Neuron (in vitro differentiated cells): ENCODE measurements around the gene TRIM10.
"Not testable (repeated sequence)": the region's sequence is repeated elsewhere in the genome, so short reads cannot be mapped to it uniquely, and the experiment has no call there.

Source experiments
- H2AFZ ChIP-seq: one replicate; pipeline ENCODE4 v1.6.1; 2013; ENCODE audit warnings: low read depth, mild to moderate bottlenecking, inconsistent platforms, low read length, moderate library complexity
- H3K27me3 ChIP-seq: one replicate; pipeline ENCODE4 v1.6.1; 2013; ENCODE audit warnings: low read length; ENCODE audit not compliant: insufficient read depth
- H3K36me3 ChIP-seq: one replicate; pipeline ENCODE4 v1.6.1; 2013; ENCODE audit warnings: low read length; ENCODE audit not compliant: insufficient read depth
- H3K4me1 ChIP-seq: one replicate; pipeline ENCODE4 v1.6.1; 2013; ENCODE audit warnings: low read length; ENCODE audit not compliant: insufficient read depth
- H3K4me3 ChIP-seq: 2 replicates; pipeline ENCODE4 v1.5.1; 2013; ENCODE audit warnings: mild to moderate bottlenecking, low read length, moderate library complexity
- H3K9me3 ChIP-seq: one replicate; pipeline ENCODE4 v1.6.1; 2013; ENCODE audit warnings: low read length

The TRIM10 gene

DNA sequence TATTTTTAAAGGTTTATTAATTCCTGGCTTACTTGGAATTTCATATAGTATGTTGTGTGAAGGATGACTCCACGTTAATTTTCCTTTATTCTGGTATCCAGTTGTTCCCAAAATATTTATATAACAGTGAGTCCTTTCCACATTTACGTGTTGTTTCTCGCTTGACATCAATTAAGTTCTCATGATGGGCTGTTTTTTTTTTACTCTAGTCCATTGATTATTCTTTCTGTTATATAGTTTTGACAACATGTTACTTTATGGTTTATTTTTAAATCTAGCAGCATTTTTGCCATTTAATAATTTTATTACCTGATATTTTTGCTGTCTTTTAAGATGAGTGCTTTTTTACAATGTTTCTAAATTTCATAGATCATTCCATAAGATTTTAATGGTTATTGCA is 18.3 kb downstream of the TRIM10 start:
- Histone ChIP-seq H3K4me1 (no peaks in the 10 kb centered on the region), H3K36me3 (no peaks in the 10 kb centered on the region), H2AFZ (no peak overlapping the region), H3K9me3 (no peaks in the 10 kb centered on the region), H3K27me3 (no peaks in the 10 kb centered on the region), H3K4me3 (no peak overlapping the region)

DNA sequence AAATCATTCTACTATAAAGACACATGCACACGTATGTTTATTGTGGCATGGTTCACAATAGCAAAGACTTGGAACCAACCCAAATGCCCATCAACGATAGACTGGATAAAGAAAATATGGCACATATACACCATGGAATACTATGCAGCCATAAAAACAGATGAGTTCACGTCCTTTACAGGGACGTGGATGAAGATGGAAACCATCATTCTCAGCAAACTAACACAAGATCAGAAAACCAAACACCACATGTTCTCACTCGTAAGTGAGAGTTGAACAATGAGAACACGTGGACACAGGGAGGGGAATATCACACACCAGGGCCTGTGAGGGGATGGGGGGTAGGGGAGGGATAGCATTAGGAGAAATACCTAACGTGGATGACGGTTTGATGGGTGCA is 20.8 kb downstream of the TRIM10 start:
- H2AFZ ChIP-seq, H3K27me3 ChIP-seq, H3K4me1 ChIP-seq, H3K36me3 ChIP-seq, H3K4me3 ChIP-seq, H3K9me3 ChIP-seq: not testable (repeated sequence)

DNA sequence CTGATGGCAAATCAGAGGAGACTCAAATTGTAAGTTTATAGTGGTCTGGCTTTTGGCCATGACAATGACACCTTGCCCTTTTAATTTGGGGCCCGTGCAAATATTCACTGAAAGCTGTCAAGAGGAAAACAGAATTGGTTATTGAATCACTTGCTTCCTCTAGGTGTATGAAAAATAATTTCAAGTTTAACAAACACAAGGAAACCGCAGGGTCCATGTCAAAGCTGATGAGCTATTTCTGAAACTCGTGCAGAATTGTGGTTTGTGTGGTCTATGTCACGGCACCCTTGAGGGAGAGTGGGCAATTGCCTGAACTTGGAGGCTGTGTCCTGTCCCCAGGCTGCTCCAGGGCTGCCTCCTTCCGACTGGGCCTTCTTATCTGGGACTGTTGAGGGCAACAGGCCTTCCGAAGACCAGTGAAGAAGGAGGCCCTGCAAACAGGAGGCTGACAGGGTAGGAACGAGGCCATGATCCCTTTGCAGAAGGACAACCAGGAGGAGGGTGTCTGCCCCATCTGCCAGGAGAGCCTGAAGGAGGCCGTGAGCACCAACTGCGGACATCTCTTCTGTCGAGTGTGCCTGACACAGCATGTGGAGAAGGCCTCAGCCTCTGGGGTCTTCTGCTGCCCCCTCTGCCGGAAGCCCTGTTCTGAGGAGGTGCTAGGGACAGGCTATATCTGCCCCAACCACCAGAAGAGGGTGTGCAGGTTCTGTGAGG is 24.3 kb downstream of the TRIM10 start:
- Histone ChIP-seq H3K9me3 (no peaks in the 10 kb centered on the region), H2AFZ (no peak overlapping the region), H3K4me1 (no peaks in the 10 kb centered on the region), H3K36me3 (no peaks in the 10 kb centered on the region), H3K4me3 (no peak overlapping the region), H3K27me3 (peaks cover 16% of the 10 kb centered on the region)

DNA sequence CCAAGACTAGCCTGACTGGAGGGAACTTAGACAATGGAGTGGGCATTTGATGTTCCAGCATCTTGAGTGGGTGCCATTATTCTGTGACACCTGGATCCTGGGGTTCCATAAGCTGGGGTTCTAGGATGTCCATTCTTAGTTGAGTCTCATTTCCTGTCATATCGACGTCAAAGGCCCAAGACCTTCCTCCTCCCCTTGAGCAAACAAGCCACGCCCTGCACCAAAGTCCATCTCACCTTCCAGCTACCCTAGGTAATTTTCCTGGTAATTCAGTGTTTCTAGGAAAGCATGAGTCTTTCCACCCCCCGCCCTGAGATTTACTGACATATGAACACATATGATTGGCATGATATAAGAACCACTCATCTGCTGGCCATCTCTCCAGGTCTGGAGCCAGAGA is 25.3 kb downstream of the TRIM10 start, which contains the start of gene TRIM40:
TSS of gene TRIM40 (plus strand) at position 384 of the 400 bp plus-strand sequence. CDS start 897 bp downstream, outside the sequence.
- Histone ChIP-seq H3K27me3 (peaks cover 18% of the 10 kb centered on the region), H3K9me3 (no peaks in the 10 kb centered on the region), H3K36me3 (no peaks in the 10 kb centered on the region), H3K4me1 (no peaks in the 10 kb centered on the region), H2AFZ (no peak within 1 kb of the TSS), H3K4me3 (no peak within 1 kb of the TSS)

DNA sequence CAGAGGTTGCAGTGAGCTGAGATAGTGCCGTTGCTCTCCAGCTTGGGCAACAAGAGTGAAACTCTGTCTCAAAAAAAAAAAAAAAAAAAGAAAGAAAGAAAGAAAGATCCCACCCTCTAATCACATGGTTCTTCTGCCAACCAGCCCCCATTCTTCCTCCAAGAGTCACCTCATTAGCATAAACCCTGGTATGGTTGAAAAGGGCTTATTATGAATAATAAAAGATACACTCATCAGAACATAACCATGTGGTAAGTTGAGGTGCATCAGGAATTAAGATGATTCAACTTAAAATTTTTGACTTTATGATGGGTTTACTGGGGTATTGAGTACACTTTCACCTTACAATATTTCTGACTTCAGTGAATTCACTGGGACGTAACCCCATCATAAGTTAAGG is 25.9 kb downstream of the TRIM10 start:
- Histone ChIP-seq H3K36me3 (no peaks in the 10 kb centered on the region), H3K27me3 (peaks cover 24% of the 10 kb centered on the region), H3K9me3 (no peaks in the 10 kb centered on the region), H2AFZ (no peak overlapping the region), H3K4me1 (no peaks in the 10 kb centered on the region), H3K4me3 (no peak overlapping the region)

DNA sequence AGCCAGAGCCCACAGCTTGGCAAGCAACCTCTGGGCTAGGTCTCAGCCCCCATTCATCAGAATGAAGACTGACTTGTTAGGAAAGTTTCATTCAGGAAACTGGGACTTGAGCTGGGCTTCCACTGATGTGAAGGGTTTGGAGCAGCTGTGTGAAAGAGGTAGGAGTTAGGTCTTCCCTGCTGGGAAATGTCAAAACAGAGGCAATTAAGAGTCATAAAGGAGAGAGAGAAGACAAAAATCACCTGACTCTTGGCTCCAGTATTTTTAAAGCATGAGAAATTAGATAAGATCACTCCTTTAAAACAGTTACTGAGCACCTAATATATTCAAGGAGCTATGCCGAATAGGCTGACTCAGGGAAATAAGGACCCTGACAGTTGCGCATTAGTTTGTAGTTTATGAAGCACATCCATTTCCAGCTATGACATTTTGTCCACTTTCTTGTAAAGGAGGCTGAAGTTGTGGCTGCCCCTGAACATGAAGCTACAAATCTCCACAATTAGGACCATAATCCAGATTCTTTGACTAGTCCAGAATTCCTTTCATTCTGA is 29.0 kb downstream of the TRIM10 start:
- H3K36me3 ChIP-seq, result no peaks in the 10 kb centered on the region
- no peaks in the 10 kb centered on the region for H3K4me1 ChIP-seq
- H2AFZ ChIP-seq, result no peak overlapping the region
- no peak overlapping the region for H3K4me3 ChIP-seq
- no peaks in the 10 kb centered on the region for H3K9me3 ChIP-seq
- peaks cover 47% of the 10 kb centered on the region for H3K27me3 ChIP-seq

DNA sequence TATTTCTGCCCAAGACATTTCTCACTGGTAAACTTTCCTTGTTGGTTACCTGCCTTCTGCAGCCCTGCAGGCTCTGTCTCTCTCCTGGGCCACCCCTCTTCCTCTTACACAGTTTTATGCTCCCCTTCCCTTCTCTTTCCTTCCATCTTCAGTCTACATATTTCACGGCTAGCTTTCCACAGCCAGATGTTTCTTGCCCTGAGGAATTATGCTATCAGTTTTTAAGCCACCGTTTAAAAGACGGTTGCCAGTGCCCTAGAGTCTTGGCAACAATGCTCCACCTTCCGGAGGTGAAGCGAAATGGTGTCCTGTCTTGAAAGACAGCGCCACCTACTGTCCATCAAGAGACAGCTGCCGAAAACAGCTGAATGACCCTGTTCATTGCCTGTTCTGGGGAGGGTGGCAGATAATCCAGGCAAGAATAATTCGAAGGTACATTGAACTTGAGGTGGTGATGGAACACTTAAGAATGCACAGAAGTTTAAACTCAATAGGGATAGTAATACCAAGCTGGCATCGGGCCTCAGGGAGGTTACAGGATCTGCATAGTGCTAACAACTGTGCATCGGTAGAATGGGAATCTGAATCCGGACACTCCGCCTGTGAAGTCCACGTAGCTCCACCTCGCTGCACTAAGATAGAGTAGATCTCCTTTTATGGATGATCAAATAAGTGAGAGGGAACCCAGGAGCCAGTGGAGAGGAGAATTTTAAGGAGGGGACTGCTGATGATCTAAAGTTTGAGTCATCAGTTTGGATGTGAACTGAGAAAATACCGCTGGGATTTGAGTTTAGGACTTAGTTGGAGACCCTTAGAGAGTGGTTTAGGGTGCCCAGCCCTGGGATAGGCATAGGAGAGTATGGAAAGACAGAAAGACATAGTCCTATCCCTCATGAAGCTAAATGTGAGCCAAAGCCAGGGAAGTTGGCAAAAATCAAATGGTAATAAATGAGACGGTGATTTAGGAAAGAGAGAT is 29.8 kb downstream of the TRIM10 start:
- H3K27me3 ChIP-seq, result peaks cover 52% of the 10 kb centered on the region
- no peak overlapping the region for H2AFZ ChIP-seq
- no peaks in the 10 kb centered on the region for H3K4me1 ChIP-seq
- H3K9me3 ChIP-seq, result no peaks in the 10 kb centered on the region
- no peak overlapping the region for H3K4me3 ChIP-seq
- H3K36me3 ChIP-seq, result no peaks in the 10 kb centered on the region

DNA sequence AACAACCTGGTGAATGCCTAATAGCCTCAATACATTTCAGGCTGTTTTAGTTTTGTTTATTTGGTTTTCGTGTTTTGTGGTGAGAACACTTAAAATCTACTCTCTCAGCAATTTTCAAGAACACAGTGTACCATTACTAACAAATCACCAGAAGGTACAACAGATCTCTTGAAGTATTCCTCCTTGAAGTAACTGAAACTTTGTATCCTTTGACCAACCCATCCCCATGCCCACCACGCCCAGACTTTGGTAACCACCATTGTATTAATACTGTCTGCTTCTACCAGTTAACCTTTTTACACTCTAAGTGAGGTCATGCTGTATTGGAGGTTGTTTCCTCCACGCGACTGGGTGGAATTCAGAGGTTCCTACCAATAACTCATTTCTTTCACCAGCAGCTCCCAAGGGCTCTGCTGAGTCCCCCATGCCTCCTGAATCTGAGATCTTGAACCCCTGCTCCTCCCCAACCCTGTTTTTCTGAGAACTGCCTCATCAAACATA is 30.8 kb downstream of the TRIM10 start:
- no peak overlapping the region for H2AFZ ChIP-seq
- H3K4me3 ChIP-seq, result no peak overlapping the region
- H3K27me3 ChIP-seq, result peaks cover 61% of the 10 kb centered on the region
- no peaks in the 10 kb centered on the region for H3K4me1 ChIP-seq
- H3K9me3 ChIP-seq, result no peaks in the 10 kb centered on the region
- H3K36me3 ChIP-seq, result no peaks in the 10 kb centered on the region

DNA sequence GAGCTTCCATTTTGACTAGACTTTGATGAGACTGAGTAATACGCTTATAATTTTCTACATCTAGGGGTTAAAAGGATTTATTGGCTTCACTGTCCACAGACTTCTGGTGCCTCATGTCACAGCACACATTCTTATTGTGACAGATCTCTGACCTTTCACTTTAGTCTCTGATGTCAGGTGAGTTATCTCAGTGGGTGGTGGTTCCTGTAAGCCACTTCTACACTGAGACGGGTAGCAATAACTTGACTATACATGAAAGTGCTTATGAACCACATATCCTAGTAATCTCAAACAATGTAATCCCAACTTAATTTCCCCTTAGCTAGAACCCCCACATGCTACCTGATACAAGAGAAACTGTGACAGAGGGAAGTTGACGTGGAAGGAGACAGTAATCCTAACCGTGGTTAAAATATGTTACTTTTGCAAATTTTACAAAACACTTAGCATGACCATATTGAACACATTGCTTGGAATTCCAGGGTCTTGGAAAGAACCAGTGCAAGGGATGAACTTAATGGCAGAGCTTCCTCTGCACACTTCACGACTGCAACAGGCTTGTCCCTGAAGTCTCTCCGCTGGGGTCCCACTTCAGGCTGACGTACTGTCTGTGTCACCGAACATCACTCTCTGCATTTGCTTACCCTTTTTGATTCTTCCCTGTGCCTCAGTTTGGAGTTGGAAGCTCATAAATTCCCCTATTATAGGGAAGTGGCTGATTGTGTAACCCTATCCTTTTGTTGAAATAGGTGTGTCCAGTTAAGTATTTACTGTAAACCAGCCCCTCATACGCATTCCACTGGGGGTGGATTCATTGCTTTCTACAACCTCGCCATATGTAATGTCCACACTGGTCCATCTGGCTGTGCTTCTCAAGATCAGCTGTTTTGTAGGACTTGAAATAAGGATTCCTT is 31.5 kb downstream of the TRIM10 start:
- H3K9me3 ChIP-seq, result no peaks in the 10 kb centered on the region
- H3K4me1 ChIP-seq, result no peaks in the 10 kb centered on the region
- peaks cover 64% of the 10 kb centered on the region for H3K27me3 ChIP-seq
- no peak overlapping the region for H2AFZ ChIP-seq
- no peaks in the 10 kb centered on the region for H3K36me3 ChIP-seq
- H3K4me3 ChIP-seq, result no peak overlapping the region

DNA sequence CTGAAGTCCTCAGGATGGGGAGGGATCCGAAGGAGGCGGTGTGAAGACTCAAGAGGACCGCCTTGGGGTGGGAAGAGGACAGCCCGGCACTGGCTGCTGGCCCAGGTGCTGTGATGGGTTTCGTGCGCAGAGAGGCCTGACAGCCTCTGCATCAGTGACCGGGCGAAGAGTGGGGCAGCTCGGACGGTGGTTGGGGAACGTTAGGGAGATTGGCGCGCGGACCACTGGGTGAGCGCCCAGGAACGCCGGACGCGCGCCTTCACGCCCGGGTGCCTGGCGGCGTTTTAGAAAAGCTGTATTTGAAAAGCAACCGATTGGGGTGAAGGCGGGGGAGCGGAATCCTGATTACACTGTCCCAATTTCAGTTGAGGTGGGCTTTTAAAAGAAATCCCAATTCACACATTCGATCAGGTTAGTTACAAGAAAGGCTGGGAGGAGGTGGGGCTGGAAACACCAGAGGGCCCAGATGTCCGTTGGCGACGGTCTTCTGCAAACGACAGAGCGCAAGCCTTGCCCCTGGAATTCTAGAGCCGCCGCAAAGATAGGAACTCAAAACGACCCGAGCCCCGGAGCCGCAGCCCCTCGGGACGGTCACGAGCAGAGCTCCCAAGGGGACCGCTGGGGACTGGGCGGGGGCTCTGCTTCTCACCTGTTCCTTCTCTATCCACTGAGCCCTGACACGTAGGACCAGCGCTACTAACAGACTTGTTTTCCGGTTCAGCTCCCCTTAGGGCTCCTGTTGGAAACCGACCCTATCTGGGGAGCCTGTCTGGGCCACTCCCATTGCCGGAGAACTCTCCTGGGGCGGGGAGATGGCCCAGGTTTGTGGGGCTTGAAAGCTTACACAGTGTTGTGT is 33.5 kb downstream of the TRIM10 start:
- H2AFZ ChIP-seq, result no peak overlapping the region
- H3K4me3 ChIP-seq, result no peak overlapping the region
- peaks cover 66% of the 10 kb centered on the region for H3K27me3 ChIP-seq
- H3K36me3 ChIP-seq, result no peaks in the 10 kb centered on the region
- H3K9me3 ChIP-seq, result no peaks in the 10 kb centered on the region
- no peaks in the 10 kb centered on the region for H3K4me1 ChIP-seq

DNA sequence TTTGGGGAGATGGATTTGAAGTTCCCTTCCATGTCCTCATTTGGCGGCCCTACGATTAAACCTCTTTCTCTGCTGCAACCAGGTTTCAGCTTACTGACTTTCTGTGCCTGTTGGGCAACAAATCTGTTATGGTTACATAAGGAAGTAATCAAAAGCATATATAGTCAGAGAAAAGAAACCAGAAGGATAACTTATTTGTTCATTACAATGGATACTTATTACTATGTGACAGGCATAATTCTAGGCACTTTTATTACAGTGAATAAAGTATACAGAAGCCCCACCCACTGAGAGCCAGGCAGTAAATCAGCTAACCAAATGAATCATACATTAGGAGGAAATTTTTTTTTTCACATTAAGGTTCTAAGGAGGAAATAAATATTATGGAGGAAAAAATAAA is 38.5 kb downstream of the TRIM10 start:
- Histone ChIP-seq H3K4me3 (no peak overlapping the region), H2AFZ (no peak overlapping the region), H3K4me1 (no peaks in the 10 kb centered on the region), H3K27me3 (peaks cover 38% of the 10 kb centered on the region), H3K9me3 (no peaks in the 10 kb centered on the region), H3K36me3 (no peaks in the 10 kb centered on the region)
